ENCODE data around the gene MAU2. TPM values are rescaled to one million over a fixed set of nuclear protein-coding genes. Genes with fewer than 3 reads are reported as not detected.

The MAU2 gene
- total RNA-seq, 1 donor from 2014 or later: 98.5 TPM

DNA sequence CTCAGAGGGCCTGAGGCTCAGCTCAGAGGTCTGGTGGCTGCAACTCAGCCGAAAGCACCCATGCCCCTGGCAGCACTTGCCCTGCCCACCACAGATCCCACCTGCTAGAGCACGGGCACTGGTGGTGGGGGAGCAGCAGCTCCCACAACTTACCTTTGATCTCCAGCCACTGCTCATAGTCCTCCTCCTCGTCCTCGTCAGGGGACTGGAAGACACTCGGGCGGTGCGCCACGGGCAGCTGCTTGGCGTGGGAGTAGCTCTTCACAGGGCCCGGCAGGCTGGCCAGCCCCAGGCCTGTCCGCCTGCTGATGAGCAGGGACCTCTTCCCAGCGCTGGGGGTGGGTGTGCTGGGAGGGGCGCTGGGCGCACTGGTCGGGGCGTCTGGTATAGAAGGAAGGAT is 14.9 kb upstream of the MAU2 start:
- TF ChIP-seq, protein P1, sequence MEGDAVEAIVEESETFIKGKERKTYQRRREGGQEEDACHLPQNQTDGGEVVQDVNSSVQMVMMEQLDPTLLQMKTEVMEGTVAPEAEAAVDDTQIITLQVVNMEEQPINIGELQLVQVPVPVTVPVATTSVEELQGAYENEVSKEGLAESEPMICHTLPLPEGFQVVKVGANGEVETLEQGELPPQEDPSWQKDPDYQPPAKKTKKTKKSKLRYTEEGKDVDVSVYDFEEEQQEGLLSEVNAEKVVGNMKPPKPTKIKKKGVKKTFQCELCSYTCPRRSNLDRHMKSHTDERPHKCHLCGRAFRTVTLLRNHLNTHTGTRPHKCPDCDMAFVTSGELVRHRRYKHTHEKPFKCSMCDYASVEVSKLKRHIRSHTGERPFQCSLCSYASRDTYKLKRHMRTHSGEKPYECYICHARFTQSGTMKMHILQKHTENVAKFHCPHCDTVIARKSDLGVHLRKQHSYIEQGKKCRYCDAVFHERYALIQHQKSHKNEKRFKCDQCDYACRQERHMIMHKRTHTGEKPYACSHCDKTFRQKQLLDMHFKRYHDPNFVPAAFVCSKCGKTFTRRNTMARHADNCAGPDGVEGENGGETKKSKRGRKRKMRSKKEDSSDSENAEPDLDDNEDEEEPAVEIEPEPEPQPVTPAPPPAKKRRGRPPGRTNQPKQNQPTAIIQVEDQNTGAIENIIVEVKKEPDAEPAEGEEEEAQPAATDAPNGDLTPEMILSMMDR (IDR thresholded peaks at IDR 0.05; ENCODE audit: unreplicated experiment): no peak

DNA sequence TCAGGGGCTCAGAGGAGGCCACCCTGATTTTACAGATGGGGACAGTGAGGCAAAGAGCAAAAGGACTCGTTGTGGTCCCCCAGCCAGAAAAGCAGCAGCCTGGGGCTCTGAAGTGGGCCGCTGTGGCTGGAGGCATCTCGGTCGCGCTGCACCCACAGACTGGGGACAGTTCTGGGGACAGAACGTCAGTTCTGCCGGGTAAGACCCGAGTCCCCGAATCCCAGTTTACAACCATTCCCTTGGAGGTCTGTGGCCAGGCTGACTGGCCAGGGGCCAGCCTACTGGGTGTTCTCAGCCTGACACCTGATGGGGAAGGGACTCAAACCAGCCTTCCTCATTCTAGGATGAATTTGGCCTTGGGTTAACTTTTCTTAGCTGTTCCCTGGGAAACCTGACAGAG is 14.4 kb upstream of the MAU2 start:
- TF ChIP-seq, protein P1 (IDR thresholded peaks at IDR 0.05; ENCODE audit: unreplicated experiment): no peak
- Mint-ChIP-seq H3K27ac (no peak overlapping the region), H3K9me3 (ENCODE audit: low read depth) (no peaks in the 10 kb centered on the region), H3K4me3 (ENCODE audit: low read depth) (no peak overlapping the region), H3K36me3 (ENCODE audit: insufficient read depth) (peaks cover 10% of the 10 kb centered on the region), H3K4me1 (ENCODE audit: low read depth) (no peaks in the 10 kb centered on the region), H3K27me3 (no peaks in the 10 kb centered on the region)
- no peak for DNase-seq (ENCODE audit: low spot score, unreplicated experiment)

More for the DNA sequence above, 14.9 kb upstream of the MAU2 start:
- Mint-ChIP-seq H3K9me3 (ENCODE audit: low read depth) (no peaks in the 10 kb centered on the region), H3K36me3 (ENCODE audit: insufficient read depth) (peaks cover 10% of the 10 kb centered on the region), H3K27me3 (no peaks in the 10 kb centered on the region), H3K4me1 (ENCODE audit: low read depth) (no peaks in the 10 kb centered on the region), H3K4me3 (ENCODE audit: low read depth) (no peak overlapping the region), H3K27ac (no peak overlapping the region)
- no peak for DNase-seq (ENCODE audit: low spot score, unreplicated experiment)

DNA sequence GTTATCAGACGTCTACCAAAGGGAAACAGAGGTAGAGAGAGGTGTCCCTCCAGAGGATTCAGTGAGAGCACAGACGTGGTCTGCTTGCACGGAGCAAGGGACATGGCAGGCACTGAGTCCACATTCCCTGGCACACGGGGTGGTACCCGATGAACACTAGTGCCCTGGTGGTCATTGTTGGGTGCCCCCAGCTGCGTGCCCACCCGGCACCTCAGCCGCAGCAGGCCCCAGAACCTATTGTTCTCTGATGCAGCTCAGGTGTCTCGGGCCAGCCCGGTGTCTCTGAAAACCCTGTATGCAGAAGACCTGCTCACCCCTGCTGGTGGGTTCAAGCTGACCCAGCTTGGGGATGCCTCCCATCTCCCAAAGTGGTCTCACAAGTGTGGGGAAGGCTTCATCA is 12.3 kb upstream of the MAU2 start:
- TF ChIP-seq, protein P1 (IDR thresholded peaks at IDR 0.05; ENCODE audit: unreplicated experiment): no peak
- Mint-ChIP-seq H3K9me3 (ENCODE audit: low read depth) (no peaks in the 10 kb centered on the region), H3K27ac (no peak overlapping the region), H3K4me1 (ENCODE audit: low read depth) (no peaks in the 10 kb centered on the region), H3K27me3 (no peaks in the 10 kb centered on the region), H3K36me3 (ENCODE audit: insufficient read depth) (peaks cover 10% of the 10 kb centered on the region), H3K4me3 (ENCODE audit: low read depth) (no peak overlapping the region)
- no peak for DNase-seq (ENCODE audit: low spot score, unreplicated experiment)

DNA sequence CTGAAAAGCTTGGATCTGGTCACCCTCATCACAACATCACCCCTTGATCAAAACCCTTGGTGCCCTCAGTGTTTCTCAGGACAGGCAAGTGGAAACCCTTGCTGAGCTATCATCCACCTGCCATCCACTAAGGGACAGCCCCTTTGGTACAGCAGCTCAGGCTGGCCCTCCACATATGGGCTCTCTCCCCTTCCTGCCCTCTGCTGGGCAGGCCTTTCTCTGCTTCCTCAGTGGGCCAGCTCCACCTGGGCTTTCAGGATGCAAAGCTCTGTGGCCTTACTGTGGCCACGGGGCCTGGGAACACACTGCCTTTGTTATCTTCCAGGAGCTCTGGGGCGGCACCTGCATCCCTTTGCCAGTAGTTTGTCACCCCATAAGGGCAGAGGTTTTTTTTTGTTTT is 5.2 kb upstream of the MAU2 start:
- peak overlapping the region; percentile 69 for H3K27ac Mint-ChIP-seq
- DNase-seq (ENCODE audit: low spot score, unreplicated experiment): no peak
- no peaks in the 10 kb centered on the region for H3K27me3 Mint-ChIP-seq
- peaks cover 4% of the 10 kb centered on the region for H3K4me1 Mint-ChIP-seq (ENCODE audit: low read depth)
- no peak overlapping the region for H3K4me3 Mint-ChIP-seq (ENCODE audit: low read depth)
- TF ChIP-seq, protein P1 (IDR thresholded peaks at IDR 0.05; ENCODE audit: unreplicated experiment): no peak
- no peaks in the 10 kb centered on the region for H3K9me3 Mint-ChIP-seq (ENCODE audit: low read depth)
- peaks cover 10% of the 10 kb centered on the region for H3K36me3 Mint-ChIP-seq (ENCODE audit: insufficient read depth)

DNA sequence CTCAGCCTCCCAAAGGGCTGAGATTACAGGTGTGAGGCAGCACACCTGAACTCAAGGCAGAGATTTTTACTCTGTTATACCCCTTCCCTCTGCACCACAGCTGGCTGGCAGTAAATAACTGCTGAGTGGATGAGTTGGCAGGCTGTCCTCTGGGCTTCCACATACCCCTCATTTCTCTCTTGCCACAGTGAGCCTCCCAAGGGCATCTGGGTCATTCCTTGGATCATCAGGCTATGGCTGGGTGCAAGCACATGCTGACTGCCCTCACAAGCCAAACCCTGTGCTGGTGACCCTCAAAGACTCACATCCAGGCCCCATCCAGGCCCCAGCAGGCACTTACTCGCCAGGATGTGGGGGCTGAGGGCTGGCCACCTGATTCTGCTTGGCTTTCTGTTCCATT is 4.5 kb upstream of the MAU2 start:
- TF ChIP-seq, protein P1 (IDR thresholded peaks at IDR 0.05; ENCODE audit: unreplicated experiment): no peak
- Mint-ChIP-seq H3K27me3 (no peaks in the 10 kb centered on the region), H3K4me3 (ENCODE audit: low read depth) (no peak overlapping the region), H3K4me1 (ENCODE audit: low read depth) (peaks cover 4% of the 10 kb centered on the region), H3K27ac (no peak overlapping the region), H3K9me3 (ENCODE audit: low read depth) (no peaks in the 10 kb centered on the region), H3K36me3 (ENCODE audit: insufficient read depth) (peaks cover 10% of the 10 kb centered on the region)
- DNase-seq (ENCODE audit: low spot score, unreplicated experiment): no peak

Measured in progenitor cell of endocrine pancreas (in vitro differentiated cells).